CD4-positive, alpha-beta T cell treated with Interleukin-12 subunit alpha and Interleukin-12 subunit beta, for 1 hour (primary cell): Measurements from ENCODE around the gene RNASEH1.
A peak's percentile ranks its signal among the peaks of the same experiment; 100 is the strongest.
"Not testable (repeated sequence)": the region's sequence is repeated elsewhere in the genome, so short reads cannot be mapped to it uniquely, and the experiment has no call there.

Experiments
- DNase-seq: peaks from one replicate; pipeline ENCODE4 v3.0.0-alpha.2; 2020

The RNASEH1 gene

DNA sequence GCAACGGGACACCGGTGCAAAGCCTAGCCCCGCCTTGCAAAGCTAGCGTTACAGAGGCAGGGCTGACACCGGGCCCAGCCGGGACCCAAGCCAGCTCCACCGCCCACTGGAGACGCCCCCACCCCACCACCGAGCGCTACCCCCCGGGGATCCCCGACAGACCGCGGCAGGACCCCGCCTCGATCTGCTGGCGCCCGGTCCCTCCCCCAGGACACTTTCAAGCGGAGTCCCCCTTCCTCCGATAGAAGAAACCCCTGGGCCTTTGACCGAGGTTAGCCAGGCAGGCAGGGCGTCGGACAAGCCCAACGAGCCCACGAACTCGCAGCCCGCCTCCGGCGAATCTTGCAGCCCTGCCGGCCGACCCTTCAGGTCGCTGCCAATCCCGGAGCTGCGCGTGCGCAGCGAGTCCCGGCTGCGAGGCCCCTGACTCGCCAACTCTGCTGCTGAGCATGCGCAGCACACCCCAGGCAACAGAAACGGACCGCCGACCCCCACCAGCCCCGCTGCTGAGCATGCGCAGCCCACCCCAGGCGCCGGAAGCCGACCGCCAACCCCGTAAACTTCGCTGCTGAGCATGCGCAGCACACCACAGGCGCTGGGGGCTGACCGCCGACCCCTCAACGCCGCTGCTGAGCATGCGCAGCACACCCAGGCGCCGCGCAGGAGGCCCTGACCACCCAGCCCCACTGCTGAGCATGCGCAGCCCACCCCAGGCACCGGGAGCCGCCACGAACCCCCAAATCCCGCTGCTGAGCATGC lies 39.5 kb downstream of the RNASEH1 start:
- peak; percentile 99 for DNase-seq

- DNase-seq = no peak
These were observed 40.1 kb downstream of the RNASEH1 start for GRCh38 chr2:3517948-3518495.

DNA sequence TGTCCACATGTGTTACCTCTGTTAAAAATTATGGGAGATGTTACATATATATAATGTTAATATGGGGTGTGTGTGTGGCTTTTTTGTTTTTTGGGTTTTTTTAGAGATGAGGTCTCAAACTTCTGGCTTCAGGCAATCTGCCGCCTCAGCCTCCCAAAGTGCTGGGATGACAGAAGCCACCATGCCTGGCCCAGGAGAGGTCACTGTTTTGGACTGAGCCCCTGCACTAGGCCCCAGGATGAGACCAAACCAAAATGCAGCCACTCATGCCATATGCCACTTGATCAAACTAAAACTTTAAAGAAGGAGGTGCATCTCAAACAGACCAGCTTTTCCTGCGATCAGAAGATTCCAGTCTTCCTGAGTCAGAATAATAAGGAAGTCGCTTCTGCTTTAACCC lies 41.3 kb downstream of the RNASEH1 start:
- DNase-seq = no peak

GRCh38 chr2:3515438-3515837 lies 42.7 kb downstream of the RNASEH1 start:
- DNase-seq = not testable (repeated sequence)

DNA sequence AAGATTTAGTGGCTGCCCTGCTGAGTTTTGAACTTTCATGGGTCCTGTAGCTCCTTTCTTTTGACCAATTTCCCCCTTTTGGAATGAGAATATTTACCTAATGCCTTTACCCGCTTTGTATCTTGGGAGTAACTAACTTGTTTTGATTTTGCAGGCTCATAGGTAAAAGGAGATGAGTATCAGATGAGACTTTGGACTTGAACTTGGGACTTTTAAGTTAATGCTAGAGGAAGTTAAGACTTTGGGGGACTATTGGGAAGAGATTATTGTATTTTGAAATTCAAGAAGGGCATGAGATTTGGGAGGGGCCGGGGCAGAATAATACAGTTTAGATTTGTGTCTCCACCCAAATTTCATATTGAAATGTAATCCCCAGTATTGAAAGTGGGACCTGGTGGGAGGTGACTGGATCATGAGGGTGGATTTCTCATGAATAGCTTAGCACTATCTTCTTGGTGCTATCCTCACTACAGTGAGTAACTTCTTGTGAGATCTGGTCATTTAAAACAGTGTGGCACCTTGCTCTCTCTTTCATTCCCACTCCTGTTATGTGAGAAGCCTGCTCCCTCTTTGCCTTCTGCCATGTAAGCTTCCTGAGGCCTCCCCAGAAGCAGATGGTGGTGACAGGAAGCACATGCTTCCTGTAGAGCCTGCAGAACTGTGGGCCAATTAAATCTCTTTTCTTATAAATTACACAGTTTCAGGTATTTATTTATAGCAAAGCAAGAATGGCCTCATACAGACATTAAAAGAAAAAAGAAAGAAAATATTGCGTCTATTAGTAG lies 44.9 kb downstream of the RNASEH1 start:
- no peak for DNase-seq

DNA sequence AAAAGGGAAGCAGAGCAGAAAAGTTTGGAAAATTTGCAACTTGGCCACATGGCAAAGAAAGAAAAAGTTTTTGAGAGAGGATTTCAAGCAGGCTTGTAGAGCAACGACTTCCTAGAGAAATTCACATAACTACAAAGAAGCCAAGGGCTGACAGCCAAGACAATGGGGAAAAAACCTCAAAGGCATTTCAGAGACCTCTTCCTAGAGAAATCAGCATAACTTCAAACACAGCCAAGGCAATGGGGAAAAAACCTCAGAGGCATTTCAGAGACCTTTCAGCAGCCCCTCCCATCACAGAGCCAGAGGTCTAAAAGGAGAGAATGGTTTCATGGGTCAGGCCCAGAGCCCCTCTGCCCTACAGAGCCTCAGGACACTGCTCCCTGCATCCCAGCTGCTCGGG lies 46.0 kb downstream of the RNASEH1 start:
- DNase-seq = no peak

DNA sequence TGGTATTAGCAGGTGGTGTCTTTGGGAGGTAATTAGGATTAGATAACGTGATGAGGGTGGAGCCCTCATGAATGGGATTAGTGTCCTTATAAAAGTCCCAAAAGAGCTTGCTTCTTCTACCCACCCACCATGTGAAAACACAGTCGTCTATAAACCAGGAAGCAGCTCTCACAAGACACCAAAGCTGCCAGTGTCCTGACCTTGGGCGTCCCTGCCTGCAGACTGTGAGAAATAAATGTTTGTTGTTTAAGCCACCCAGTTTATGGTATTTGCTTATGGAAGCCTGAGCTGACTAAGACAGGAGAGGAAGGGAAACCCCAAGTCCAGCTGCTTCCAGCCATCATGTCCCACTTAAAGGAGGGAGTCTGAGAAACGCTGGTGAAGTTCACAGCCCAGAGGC lies 52.4 kb downstream of the RNASEH1 start:
- no peak for DNase-seq

DNA sequence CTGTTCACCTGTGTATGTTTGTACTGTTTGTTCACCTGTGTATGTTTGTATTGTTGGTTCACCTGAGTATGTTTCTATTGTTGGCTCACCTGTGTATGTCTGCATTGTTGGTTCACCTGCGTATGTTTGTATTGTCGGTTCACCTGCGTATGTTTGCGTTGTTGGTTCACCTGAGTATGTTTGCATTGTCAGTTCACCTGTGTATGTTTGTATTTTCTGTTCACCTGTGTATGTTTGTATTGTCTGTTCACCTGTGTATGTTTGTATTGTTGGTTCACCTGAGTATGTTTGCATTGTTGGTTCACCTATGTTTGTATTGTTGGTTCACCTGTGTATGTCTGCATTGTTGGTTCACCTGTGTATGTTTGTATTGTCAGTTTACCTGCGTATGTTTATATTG lies 53.4 kb downstream of the RNASEH1 start:
- DNase-seq = no peak

DNA sequence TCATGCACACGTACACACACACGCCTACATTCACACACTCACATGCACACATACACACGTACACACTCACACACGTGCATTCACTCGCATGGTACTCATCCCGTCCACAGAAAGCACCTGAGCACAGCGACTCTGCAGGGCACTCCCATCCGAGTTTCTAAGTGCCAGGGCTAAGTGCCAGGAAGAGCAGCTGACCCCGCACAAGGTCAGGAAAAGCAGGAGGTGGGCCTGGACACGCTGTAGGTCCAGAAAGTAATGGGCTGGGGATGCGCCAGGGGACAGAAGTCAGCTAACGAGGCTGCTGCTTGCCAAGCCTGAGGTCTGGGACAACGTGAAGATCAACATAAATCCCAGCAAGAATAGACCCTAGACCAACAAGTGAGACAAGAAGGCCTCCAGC lies 54.6 kb downstream of the RNASEH1 start:
- no peak for DNase-seq

GRCh38 chr2:3503046-3503445 lies 55.1 kb downstream of the RNASEH1 start:
- no peak for DNase-seq

DNA sequence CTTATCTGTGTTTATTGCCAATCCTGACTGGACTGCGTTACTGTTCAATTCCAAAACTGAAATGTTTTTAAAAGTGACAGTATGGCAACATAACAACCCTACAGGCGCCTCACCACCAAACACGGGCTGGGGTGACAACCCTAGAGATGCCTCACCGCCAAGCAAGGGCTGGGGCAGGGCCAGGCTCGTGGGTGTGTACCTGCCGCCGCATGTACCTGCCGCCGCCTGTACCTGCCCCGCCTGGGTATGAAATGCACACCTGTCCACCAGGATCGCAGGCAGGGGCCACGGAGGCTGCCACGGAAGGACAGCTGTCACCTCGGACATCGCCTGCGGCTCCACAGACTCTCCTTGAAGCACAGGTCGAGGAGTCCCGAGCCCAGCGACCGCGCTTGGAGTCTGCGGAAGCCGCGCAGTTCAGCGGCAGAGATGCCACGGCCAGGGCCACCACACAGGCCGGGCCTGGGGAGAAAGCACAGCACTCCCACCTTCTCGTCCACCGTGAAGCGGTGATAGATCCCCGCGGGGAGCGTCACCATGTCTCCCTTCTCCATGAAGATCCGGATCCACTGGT lies 57.7 kb downstream of the RNASEH1 start:
- no peak for DNase-seq

- no peak for DNase-seq
These were observed 59.2 kb downstream of the RNASEH1 start for GRCh38 chr2:3498783-3499394.

GRCh38 chr2:3496708-3497080 lies 61.4 kb downstream of the RNASEH1 start:
- not testable (repeated sequence) for DNase-seq
